K562 (cell line): ENCODE results near the gene SYMPK. TPM values are rescaled to one million over a fixed set of nuclear protein-coding genes. Genes with fewer than 3 reads are reported as not detected.
A peak's percentile ranks its signal among the peaks of the same experiment; 100 is the strongest.

Source experiments
- BMI1 ChIP-seq: fragments of 150-350 bp; IDR thresholded peaks from 2 replicates; pipeline ENCODE4 v1.6.1; 2014; ENCODE audit warnings: low read length
- CCAR2 ChIP-seq: fragments of 200-400 bp; formaldehyde crosslinking; IDR thresholded peaks from 2 replicates; pipeline ENCODE4 v1.6.1; 2017; ENCODE audit warnings: mild to moderate bottlenecking, low read depth, low read length
- ERF ChIP-seq: fragments of 450-650 bp; formaldehyde crosslinking; IDR thresholded peaks from 2 replicates; pipeline ENCODE4 v1.4.0; 2020; ENCODE audit warnings: mild to moderate bottlenecking, mixed read lengths
- GABPB1 ChIP-seq: sonication (generic); formaldehyde crosslinking; IDR thresholded peaks from 2 replicates; pipeline ENCODE4 v1.8.0; 2022; ENCODE audit warnings: mild to moderate bottlenecking, missing genetic modification reagents
- GTF2E2 ChIP-seq: fragments of 200-800 bp; sonication (Bioruptor generic); IDR thresholded peaks from 2 replicates; pipeline ENCODE4 v1.6.1; 2016; ENCODE audit warnings: missing genetic modification characterization, missing compliant biosample characterization
- NKRF ChIP-seq: fragments of 450-650 bp; IDR thresholded peaks from 2 replicates; pipeline ENCODE4 v1.6.1; 2016; ENCODE audit warnings: borderline replicate concordance
- PHF8 ChIP-seq: fragments of 200-600 bp; sonication (generic); IDR thresholded peaks from 2 replicates; pipeline ENCODE4 v1.6.1; 2012; ENCODE audit warnings: mixed run types, mild to moderate bottlenecking, inconsistent platforms, low read length, moderate library complexity, borderline replicate concordance
- RB1 ChIP-seq: fragments of 450-650 bp; IDR thresholded peaks from 2 replicates; pipeline ENCODE4 v1.6.1; 2017; ENCODE audit warnings: low read depth, mild to moderate bottlenecking
- REST ChIP-seq, 2 experiments: fragments of 450-650 bp; formaldehyde crosslinking in 1 of 2; IDR thresholded peaks; 2 replicates each; pipeline versions ENCODE4 v1.4.0 to v1.6.1; 2014 to 2020; ENCODE audit warnings: mild to moderate bottlenecking in 2 of 2, borderline replicate concordance in 1 of 2, low read depth in 1 of 2
- RFX1 ChIP-seq: fragments of 450-650 bp; IDR thresholded peaks from 2 replicates; pipeline ENCODE4 v1.6.1; 2016; ENCODE audit warnings: mild to moderate bottlenecking, moderate library complexity
- SP1 ChIP-seq: sonication (generic); formaldehyde crosslinking; IDR thresholded peaks from 2 replicates; pipeline ENCODE4 v1.8.1; 2022; ENCODE audit warnings: mild to moderate bottlenecking, missing genetic modification reagents
- ZBTB11 ChIP-seq, 3 experiments: fragments of 200-800 bp in 1 of 3; fragments of 250-450 bp in 1 of 3; fragments of 450-650 bp in 1 of 3; sonication (Bioruptor Pico) in 1 of 3; sonication (Bioruptor generic) in 1 of 3; formaldehyde crosslinking in 1 of 3; IDR thresholded peaks; 2 replicates each; pipeline versions ENCODE4 v1.6.1 to v1.8.0; 2016 to 2022; ENCODE audit warnings: mild to moderate bottlenecking in 2 of 3, missing genetic modification characterization in 2 of 3, missing compliant biosample characterization in 1 of 3, moderate library complexity in 1 of 3
- ZNF384 ChIP-seq: IDR thresholded peaks from 2 replicates; pipeline ENCODE4 v1.6.1; 2012; ENCODE audit warnings: low read depth, low read length, improper control_type of control experiment
- polyA plus RNA-seq, 8 experiments: library from polyadenylated mRNA; depleted of rRNA in 4 of 8; stranded (reverse) in 5 of 8; unstranded in 3 of 8; fragments of >200 nt; fragmentation: Nextera tagmentation in 2 of 8; fragmentation: Illumina TruSeq in 1 of 8; extraction: Ambion mirVana in 2 of 8; extraction: Trizol in 1 of 8; gene quantifications; 2 replicates each; pipeline versions ENCODE4 v1.2.1 to v1.2.3, GENCODE V29; 2011 to 2014; ENCODE audit warnings: inconsistent platforms in 1 of 8, missing spikeins in 1 of 8
- total RNA-seq, 7 experiments: library from RNA; depleted of rRNA in 6 of 7; stranded (reverse); fragments of >200 nt in 6 of 7; fragmentation: Illumina TruSeq in 2 of 7; extraction: Trizol in 2 of 7; gene quantifications; 2 replicates each; pipeline versions ENCODE4 v1.2.1 to v1.2.3, GENCODE V29; 2011 to 2021; ENCODE audit warnings: low replicate concordance in 1 of 7

SYMPK gene
- total and polyA plus RNA-seq, 9 of the 15 experiments (the other 6 are each of a cell fraction or from before 2014, with no cell fraction given), result 0.73 to 95.5 (median 58.4) TPM

GRCh38 chr19:45792470-45793177 lies 70.3 kb downstream of the SYMPK start, which contains the start of gene DMWD (continued):
- peak; percentile 91 for TF ChIP-seq RB1
- TF ChIP-seq BMI1, result peak; percentile 98
- TF ChIP-seq GTF2E2 (tag), result peak; percentile 23; the same call in 1 of the 2 replicates
- peak; percentile 86; the same call in 1 of the 2 replicates for TF ChIP-seq PHF8
- TF ChIP-seq CCAR2, result no peak
- no peak for TF ChIP-seq NKRF
- peak; percentile 67; the same call in 1 of the 2 replicates for TF ChIP-seq GABPB1 (CRISPR knock-in tag)
- peak; percentile 85 for TF ChIP-seq SP1 (CRISPR knock-in tag)
- peak; percentile 54; the same call in 1 of the 2 replicates for TF ChIP-seq REST (IDR thresholded peaks at IDR 0.05; ENCODE audit: borderline replicate concordance)
- TF ChIP-seq REST (CRISPR knock-in tag; IDR thresholded peaks at IDR 0.05; ENCODE audit: low read depth), result no peak
- TF ChIP-seq ERF (CRISPR knock-in tag), result peak; percentile 82
- TF ChIP-seq RFX1, result peak; percentile 100
- peak in 2 of 3 experiments; percentile 65 to 92; a peak in 3 of 6 replicates for TF ChIP-seq ZBTB11 (CRISPR knock-in tag; IDR thresholded peaks at IDR 0.05)
- TF ChIP-seq ZNF384, result peak; percentile 99
